CD4-positive, CD25-positive, alpha-beta regulatory T cell (primary cell): Measurements from ENCODE around the gene PRKCA. TPM values are rescaled to one million over a fixed set of nuclear protein-coding genes. Genes with fewer than 3 reads are reported as not detected.
A peak's percentile ranks its signal among the peaks of the same experiment; 100 is the strongest.
"Not testable (repeated sequence)": the region's sequence is repeated elsewhere in the genome, so short reads cannot be mapped to it uniquely, and the experiment has no call there.

Experiments used
- ATAC-seq, 2 donors: fragments of 150-1000 bp; cut with Tn5 transposase; one replicate each; pipeline ENCODE4 v1.10.0; 2021; ENCODE audit warnings: low read depth in 2 of 2, moderate number of reproducible peaks in 2 of 2, moderate library complexity in 1 of 2
- DNase-seq, 3 donors: peaks; one replicate each; pipeline versions ENCODE4 v3.0.0 to v3.0.0-alpha.2; 2012 to 2022; ENCODE audit warnings: mixed read lengths in 1 of 3
- H3K27ac ChIP-seq: one replicate; pipeline ENCODE4 v1.7.0; 2013; ENCODE audit warnings: mild to moderate bottlenecking, low read length; ENCODE audit not compliant: insufficient read depth, poor library complexity, severe bottlenecking
- H3K27me3 ChIP-seq: one replicate; pipeline ENCODE4 v1.7.0; 2013; ENCODE audit warnings: low read length; ENCODE audit not compliant: control insufficient read depth, insufficient read depth
- H3K36me3 ChIP-seq: one replicate; pipeline ENCODE4 v1.7.0; 2013; ENCODE audit warnings: mild to moderate bottlenecking, low read length, moderate library complexity; ENCODE audit not compliant: control insufficient read depth, insufficient read depth
- H3K4me1 ChIP-seq: 2 replicates; pipeline ENCODE4 v1.7.0; 2013; ENCODE audit warnings: mild to moderate bottlenecking, low read length; ENCODE audit not compliant: insufficient read depth, control insufficient read depth, poor library complexity, severe bottlenecking
- H3K4me3 ChIP-seq: one replicate; pipeline ENCODE4 v1.7.0; 2013; ENCODE audit warnings: low read depth, mild to moderate bottlenecking, low read length, moderate library complexity
- H3K9me3 ChIP-seq, 2 experiments: 1 replicate in 1 of 2; 2 replicates in 1 of 2; pipeline ENCODE4 v1.7.0; 2013; ENCODE audit warnings: low read length in 2 of 2, mild to moderate bottlenecking in 1 of 2, moderate library complexity in 1 of 2; ENCODE audit not compliant: control insufficient read depth in 2 of 2
- H3K27ac Mint-ChIP-seq, 3 donors: one replicate each; pipeline ENCODE4 v1.8.0; 2020 to 2022; ENCODE audit warnings: mild to moderate bottlenecking in 3 of 3, mixed read lengths in 3 of 3, moderate library complexity in 2 of 3
- H3K27me3 Mint-ChIP-seq: one replicate; pipeline ENCODE4 v1.8.0; 2022; ENCODE audit warnings: mild to moderate bottlenecking, mixed read lengths
- H3K36me3 Mint-ChIP-seq: one replicate; pipeline ENCODE4 v1.8.0; 2020; ENCODE audit warnings: mixed read lengths
- H3K4me1 Mint-ChIP-seq, 4 donors: one replicate each; pipeline ENCODE4 v1.8.0; 2020 to 2022; ENCODE audit warnings: mixed read lengths in 4 of 4, mild to moderate bottlenecking in 1 of 4
- H3K4me3 Mint-ChIP-seq, 4 donors: one replicate each; pipeline ENCODE4 v1.8.0; 2020 to 2022; ENCODE audit warnings: mild to moderate bottlenecking in 4 of 4, mixed read lengths in 4 of 4, moderate library complexity in 3 of 4
- H3K9me3 Mint-ChIP-seq, 7 donors: one replicate each; pipeline ENCODE4 v1.8.0; 2020 to 2022; ENCODE audit warnings: mixed read lengths in 7 of 7, mild to moderate bottlenecking in 3 of 7, moderate library complexity in 2 of 7
- polyA plus RNA-seq, 4 donors: library from polyadenylated mRNA; unstranded; fragments of 300-500 nt; fragmentation: Illumina TruSeq; gene quantifications; one replicate each; pipeline ENCODE4 v1.2.3, GENCODE V29; 2021
- total RNA-seq: library from RNA; stranded (reverse); gene quantifications from one replicate; pipeline ENCODE4 v1.2.3, GENCODE V29; 2022

The PRKCA gene
- total and polyA plus RNA-seq, 5 donors from 2014 or later = 0.60 to 84.0 (median 2.0) TPM

DNA sequence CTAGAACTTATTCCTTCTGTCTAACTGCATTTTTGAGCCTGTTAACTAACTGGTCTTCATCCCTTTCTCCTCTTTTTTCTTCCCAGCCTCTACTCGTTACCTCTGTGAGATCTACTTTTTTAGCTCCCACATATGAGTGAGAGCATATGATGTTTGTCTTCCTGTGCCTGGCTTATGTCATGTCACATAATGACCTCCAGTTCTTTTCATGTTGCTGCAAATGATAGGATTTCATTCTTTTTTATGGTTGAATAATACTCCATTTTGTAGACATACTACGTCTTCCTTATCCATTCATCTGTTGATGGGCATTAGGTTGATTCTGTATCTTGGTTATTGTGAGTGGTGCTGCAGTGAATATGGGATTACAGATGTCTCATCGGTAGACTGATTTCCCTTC is 184.7 kb downstream of the PRKCA start:
- ATAC-seq (no peak), DNase-seq (no peak)
- Histone ChIP-seq H3K9me3 (no peaks in the 10 kb centered on the region), H3K27me3 (no peaks in the 10 kb centered on the region), H3K4me1 (peaks cover 4% of the 10 kb centered on the region), H3K36me3 (no peaks in the 10 kb centered on the region), H3K4me3 (no peak overlapping the region), H3K27ac (no peak overlapping the region)
- H3K4me1 Mint-ChIP-seq = peaks cover 0 to 63% (median 32%) of the 10 kb centered on the region in 4 donors
- H3K27me3 Mint-ChIP-seq = no peaks in the 10 kb centered on the region
- H3K36me3 Mint-ChIP-seq = peaks cover 8% of the 10 kb centered on the region
- no peak overlapping the region for H3K4me3 Mint-ChIP-seq
- no peaks in the 10 kb centered on the region for H3K9me3 Mint-ChIP-seq
- no peak overlapping the region for H3K27ac Mint-ChIP-seq

DNA sequence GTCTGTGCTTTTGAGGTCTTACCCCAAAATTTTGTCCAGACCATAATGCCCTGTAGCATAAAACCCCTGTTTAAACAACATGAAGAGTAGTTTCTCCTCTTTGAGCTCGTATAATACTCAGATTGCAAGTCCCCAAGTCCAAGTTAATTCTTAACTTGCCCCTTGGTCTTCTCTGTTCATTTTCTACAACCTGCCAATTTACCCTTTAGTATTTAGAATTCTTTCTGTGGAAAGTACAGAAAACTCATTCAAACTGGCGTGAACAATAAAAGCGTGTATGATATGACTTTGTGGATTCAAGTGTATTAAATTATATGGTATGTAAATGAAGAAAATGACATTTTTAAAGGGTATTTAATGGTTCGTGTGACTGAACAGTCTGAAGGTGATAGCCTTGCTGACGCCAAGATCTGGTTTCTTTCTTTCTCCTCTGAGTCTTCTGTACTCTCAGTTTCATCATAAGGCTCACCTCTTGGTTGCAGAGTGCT is 185.6 kb downstream of the PRKCA start:
- Histone ChIP-seq H3K9me3 (no peaks in the 10 kb centered on the region), H3K27ac (no peak overlapping the region), H3K4me3 (no peak overlapping the region), H3K4me1 (peaks cover 4% of the 10 kb centered on the region), H3K36me3 (no peaks in the 10 kb centered on the region), H3K27me3 (no peaks in the 10 kb centered on the region)
- Mint-ChIP-seq H3K4me1 (peaks cover 0 to 65% (median 35%) of the 10 kb centered on the region in 4 donors), H3K4me3 (no peak overlapping the region), H3K36me3 (peaks cover 10% of the 10 kb centered on the region), H3K27me3 (no peaks in the 10 kb centered on the region), H3K9me3 (no peaks in the 10 kb centered on the region), H3K27ac (no peak overlapping the region)
- ATAC-seq (no peak), DNase-seq (no peak)

DNA sequence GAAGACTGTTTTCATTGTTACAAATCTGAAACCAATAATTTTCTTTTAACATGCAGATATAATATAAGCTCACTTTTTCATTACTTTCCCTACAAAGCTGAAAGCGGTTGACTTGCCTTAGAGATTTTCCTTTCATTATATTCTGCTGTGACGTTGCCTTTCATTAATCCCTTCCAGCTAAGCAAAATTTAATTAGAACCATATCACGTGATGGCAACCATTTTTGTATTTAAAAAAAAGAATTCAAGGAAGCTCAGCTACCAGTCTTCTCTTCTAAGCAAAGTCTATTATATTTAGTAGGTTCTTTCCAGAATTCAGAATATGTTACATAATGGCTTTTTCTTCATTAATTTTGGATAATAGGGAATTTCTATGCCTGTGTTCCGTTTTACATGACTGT is 186.5 kb downstream of the PRKCA start:
- Mint-ChIP-seq H3K9me3 (no peaks in the 10 kb centered on the region), H3K4me3 (no peak overlapping the region), H3K27me3 (no peaks in the 10 kb centered on the region), H3K36me3 (peaks cover 13% of the 10 kb centered on the region), H3K27ac (no peak overlapping the region), H3K4me1 (peaks cover 2 to 72% (median 39%) of the 10 kb centered on the region in 4 donors)
- no peaks in the 10 kb centered on the region for H3K9me3 ChIP-seq
- no peak for ATAC-seq
- no peak overlapping the region for H3K4me3 ChIP-seq
- no peak overlapping the region for H3K27ac ChIP-seq
- peaks cover 4% of the 10 kb centered on the region for H3K4me1 ChIP-seq
- DNase-seq = no peak
- no peaks in the 10 kb centered on the region for H3K36me3 ChIP-seq
- no peaks in the 10 kb centered on the region for H3K27me3 ChIP-seq

DNA sequence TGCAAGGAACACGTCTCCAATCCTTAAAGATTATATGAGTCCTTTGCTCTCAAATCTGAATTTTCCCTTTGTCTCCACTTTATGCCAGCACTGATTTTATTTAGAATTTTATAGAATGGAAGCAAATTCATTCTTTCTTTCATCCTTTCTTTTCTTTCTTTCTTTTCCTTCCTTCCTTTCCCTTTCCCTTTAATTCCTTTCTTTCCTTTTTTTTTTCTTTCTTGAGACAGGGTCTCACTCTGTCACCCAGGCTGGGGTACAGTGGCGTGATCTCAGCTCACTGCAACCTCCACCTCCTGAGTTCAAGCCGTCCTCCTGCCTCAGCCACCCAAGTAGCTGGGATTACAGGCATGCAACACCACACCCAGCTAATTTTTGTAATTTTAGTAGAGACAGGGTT is 187.2 kb downstream of the PRKCA start:
- Mint-ChIP-seq H3K36me3 (peaks cover 17% of the 10 kb centered on the region), H3K4me1 (peaks cover 5 to 79% (median 45%) of the 10 kb centered on the region in 4 donors)
- H3K4me3 Mint-ChIP-seq, H3K9me3 ChIP-seq, ATAC-seq, H3K27me3 ChIP-seq, H3K9me3 Mint-ChIP-seq, H3K4me3 ChIP-seq, H3K27ac Mint-ChIP-seq, H3K27me3 Mint-ChIP-seq, H3K36me3 ChIP-seq, H3K27ac ChIP-seq, H3K4me1 ChIP-seq, DNase-seq: not testable (repeated sequence)

DNA sequence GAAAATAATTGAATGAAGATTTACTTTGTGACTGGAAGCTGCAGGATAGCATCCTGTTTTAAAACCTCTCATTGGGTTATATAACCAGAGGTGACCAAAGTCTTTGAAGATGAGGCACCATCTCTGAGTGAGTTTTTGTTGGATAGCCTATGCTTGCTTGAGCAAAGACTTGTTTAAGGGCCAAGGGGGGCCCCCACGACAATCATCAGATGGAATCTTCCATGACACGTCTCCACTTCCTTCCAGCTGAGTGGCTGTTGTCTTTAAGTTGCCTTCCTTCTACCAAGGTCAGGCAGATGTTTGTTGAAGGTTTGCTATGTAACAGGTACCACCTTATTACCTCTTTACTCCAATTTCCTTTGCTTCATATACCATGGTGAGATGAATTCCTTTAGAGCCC is 188.8 kb downstream of the PRKCA start:
- H3K9me3 Mint-ChIP-seq = no peaks in the 10 kb centered on the region
- no peak overlapping the region for H3K27ac ChIP-seq
- DNase-seq (peak in 1 of 3 donors; percentile 59), ATAC-seq (no peak)
- no peaks in the 10 kb centered on the region for H3K27me3 Mint-ChIP-seq
- no peak overlapping the region for H3K4me3 ChIP-seq
- peaks cover 4% of the 10 kb centered on the region for H3K4me1 ChIP-seq
- H3K36me3 ChIP-seq = peaks cover 1% of the 10 kb centered on the region
- H3K9me3 ChIP-seq = no peaks in the 10 kb centered on the region
- peak overlapping the region in 2 of 3 donors; percentile 55 to 74 for H3K27ac Mint-ChIP-seq
- H3K4me3 Mint-ChIP-seq = peak overlapping the region in 1 of 4 donors; percentile 5
- peaks cover 5 to 81% (median 44%) of the 10 kb centered on the region in 4 donors for H3K4me1 Mint-ChIP-seq
- H3K36me3 Mint-ChIP-seq = peaks cover 23% of the 10 kb centered on the region
- H3K27me3 ChIP-seq = no peaks in the 10 kb centered on the region

DNA sequence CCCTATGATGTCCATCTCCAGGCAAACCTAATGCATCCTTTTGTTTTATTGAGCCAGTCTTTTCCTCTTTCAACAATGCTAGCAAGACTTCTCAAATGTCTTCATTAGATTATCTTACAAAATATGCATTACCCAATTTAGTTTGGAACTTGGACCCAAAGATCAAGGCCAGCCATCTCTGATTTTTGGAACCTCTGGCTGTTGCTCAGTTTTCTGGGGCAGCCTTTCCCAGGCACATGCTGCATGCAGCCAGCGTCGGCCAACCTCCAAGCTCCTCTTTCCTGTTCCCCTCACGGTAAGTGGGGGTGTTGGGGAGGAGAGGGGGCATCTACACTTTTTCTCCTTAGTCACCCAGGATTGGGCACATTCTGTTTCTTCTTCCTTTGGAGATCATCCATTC is 189.3 kb downstream of the PRKCA start:
- Mint-ChIP-seq H3K4me1 (peaks cover 5 to 78% (median 42%) of the 10 kb centered on the region in 4 donors), H3K27ac (peak overlapping the region in 2 of 3 donors; percentile 55 to 72), H3K36me3 (peaks cover 25% of the 10 kb centered on the region), H3K4me3 (peak overlapping the region in 1 of 4 donors; percentile 18), H3K9me3 (no peaks in the 10 kb centered on the region), H3K27me3 (no peaks in the 10 kb centered on the region)
- Histone ChIP-seq H3K9me3 (no peaks in the 10 kb centered on the region), H3K27ac (no peak overlapping the region), H3K4me3 (no peak overlapping the region), H3K36me3 (peaks cover 2% of the 10 kb centered on the region), H3K4me1 (peaks cover 4% of the 10 kb centered on the region), H3K27me3 (no peaks in the 10 kb centered on the region)
- ATAC-seq (no peak), DNase-seq (no peak)

DNA sequence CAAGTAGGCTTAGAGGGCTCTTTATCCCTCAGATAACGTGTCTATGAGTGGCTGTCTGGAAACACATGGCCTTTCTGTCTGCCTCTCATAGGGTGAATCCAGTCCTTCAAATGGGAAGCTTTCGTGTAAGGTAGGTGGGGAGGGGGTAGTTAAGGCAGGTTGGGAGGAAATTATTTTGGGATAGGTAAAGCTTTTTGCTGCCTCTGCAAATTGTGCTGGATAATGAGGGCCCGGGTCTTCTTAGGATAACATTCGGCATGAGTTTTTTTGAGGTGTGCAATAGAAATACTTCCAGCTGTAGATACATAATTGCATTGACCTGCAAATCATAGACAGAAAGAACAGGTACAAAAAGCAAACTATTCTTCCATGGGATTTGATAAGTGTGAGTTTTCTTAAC is 189.7 kb downstream of the PRKCA start:
- Histone ChIP-seq H3K4me3 (no peak overlapping the region), H3K27me3 (no peaks in the 10 kb centered on the region), H3K9me3 (no peaks in the 10 kb centered on the region), H3K27ac (no peak overlapping the region), H3K36me3 (peaks cover 2% of the 10 kb centered on the region), H3K4me1 (peaks cover 4% of the 10 kb centered on the region)
- peak overlapping the region in 1 of 4 donors; percentile 18 for H3K4me3 Mint-ChIP-seq
- ATAC-seq (no peak), DNase-seq (no peak)
- peak overlapping the region in 1 of 3 donors; percentile 72 for H3K27ac Mint-ChIP-seq
- H3K4me1 Mint-ChIP-seq = peaks cover 5 to 76% (median 41%) of the 10 kb centered on the region in 4 donors
- H3K9me3 Mint-ChIP-seq = no peaks in the 10 kb centered on the region
- H3K27me3 Mint-ChIP-seq = no peaks in the 10 kb centered on the region
- H3K36me3 Mint-ChIP-seq = peaks cover 25% of the 10 kb centered on the region

DNA sequence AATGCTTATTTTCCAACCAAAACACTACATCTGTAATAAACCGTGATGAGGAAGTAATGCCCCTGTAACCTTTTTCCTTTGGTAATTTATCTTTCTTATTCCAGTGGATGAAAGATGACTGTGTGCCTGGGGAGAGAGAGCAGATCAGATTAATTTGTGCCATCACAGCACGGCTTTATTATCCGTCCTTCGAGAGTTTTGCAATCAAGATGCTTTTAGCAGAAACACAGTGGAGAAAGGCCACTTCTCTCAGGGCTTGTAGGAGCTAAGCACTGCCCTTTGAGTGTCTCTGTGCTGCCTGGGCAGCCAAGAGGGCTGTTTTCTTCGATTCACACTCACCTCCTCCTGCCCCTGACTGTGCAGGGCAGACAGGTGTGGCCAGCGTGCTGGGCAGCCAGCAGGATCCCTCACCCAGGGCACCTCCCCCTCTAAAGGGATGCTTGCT is 190.2 kb downstream of the PRKCA start:
- Histone ChIP-seq H3K36me3 (peaks cover 2% of the 10 kb centered on the region), H3K27me3 (no peaks in the 10 kb centered on the region), H3K9me3 (no peaks in the 10 kb centered on the region), H3K4me1 (peaks cover 4% of the 10 kb centered on the region), H3K27ac (no peak overlapping the region), H3K4me3 (no peak overlapping the region)
- peaks cover 5 to 71% (median 39%) of the 10 kb centered on the region in 4 donors for H3K4me1 Mint-ChIP-seq
- H3K27ac Mint-ChIP-seq = peak overlapping the region in 1 of 3 donors; percentile 72
- ATAC-seq (no peak), DNase-seq (no peak)
- H3K27me3 Mint-ChIP-seq = no peaks in the 10 kb centered on the region
- no peaks in the 10 kb centered on the region for H3K9me3 Mint-ChIP-seq
- peaks cover 26% of the 10 kb centered on the region for H3K36me3 Mint-ChIP-seq
- H3K4me3 Mint-ChIP-seq = no peak overlapping the region
